Heart right ventricle (tissue), 16 donors: Measurements from ENCODE around the gene FBXO44. TPM values are rescaled to one million over a fixed set of nuclear protein-coding genes. Genes with fewer than 3 reads are reported as not detected.

Experiments
- ATAC-seq, 8 donors: fragments of 200-7000 bp; cut with Tn5 transposase; one replicate each; pipeline ENCODE4 v1.9.1; 2020; ENCODE audit warnings: mild to moderate bottlenecking in 8 of 8, moderate library complexity in 8 of 8, moderate number of reproducible peaks in 1 of 8
- DNase-seq, 2 donors: peaks; one replicate each; pipeline ENCODE4 v3.0.0-alpha.2; 2020
- H3K27ac ChIP-seq, 10 donors: fragments of 200-600 bp; sonication (generic) in 2 of 10; one replicate each; pipeline versions ENCODE4 v1.5.0 to v1.8.0; 2020 to 2022; ENCODE audit warnings: mild to moderate bottlenecking in 3 of 10
- H3K27me3 ChIP-seq, 7 donors: fragments of 200-600 bp; one replicate each; pipeline ENCODE4 v1.8.0; 2021 to 2022; ENCODE audit warnings: mild to moderate bottlenecking in 2 of 7
- H3K36me3 ChIP-seq, 9 donors: fragments of 200-600 bp; sonication (generic) in 1 of 9; one replicate each; pipeline versions ENCODE4 v1.5.0 to v1.8.0; 2020 to 2022; ENCODE audit warnings: mild to moderate bottlenecking in 2 of 9
- H3K4me1 ChIP-seq, 9 donors: fragments of 200-600 bp; sonication (generic) in 1 of 9; one replicate each; pipeline versions ENCODE4 v1.5.0 to v1.8.0; 2020 to 2022; ENCODE audit warnings: mild to moderate bottlenecking in 4 of 9
- H3K4me3 ChIP-seq, 10 donors: fragments of 200-600 bp; sonication (generic) in 2 of 10; one replicate each; pipeline versions ENCODE4 v1.5.0 to v1.8.0; 2020 to 2022; ENCODE audit warnings: mild to moderate bottlenecking in 7 of 10, moderate library complexity in 2 of 10
- H3K9me3 ChIP-seq, 11 donors: fragments of 200-600 bp in 10 of 11; sonication (generic) in 2 of 11; one replicate each; pipeline versions ENCODE4 v1.5.0 to v1.8.0; 2013 to 2022; ENCODE audit warnings: mild to moderate bottlenecking in 2 of 11, control low read depth in 1 of 11, moderate library complexity in 1 of 11
- CTCF ChIP-seq, 9 donors: fragments of 200-600 bp; sonication (generic) in 2 of 9; IDR thresholded peaks; one replicate each; pipeline versions ENCODE4 v1.5.0 to v1.8.0; 2021 to 2022; ENCODE audit warnings: antibody characterized with exemption in 9 of 9, mild to moderate bottlenecking in 5 of 9, moderate library complexity in 1 of 9
- WGBS, 2 donors: extraction: QIAGEN DNeasy Blood & Tissue Kit; methylation state at CpG; one replicate each; pipeline ENCODE4 v1.1.7; 2013; ENCODE audit warnings: inconsistent platforms in 1 of 2; 5-methylcytosine and 5-hydroxymethylcytosine counted together
- intact Hi-C, 10 donors: fragments of 100-400 bp; cut with DNase I; formaldehyde crosslinking; loops; one replicate each; pipeline versions ENCODE4 v1.11.1 to v1.14.2; 2022
- polyA plus RNA-seq, 2 donors: library from polyadenylated mRNA; stranded (reverse); fragments of 200-250 nt; gene quantifications; one replicate each; pipeline ENCODE4 v1.2.3, GENCODE V29; 2013
- total RNA-seq, 10 donors: library from RNA; stranded (reverse); fragmentation: NEBNext Ultra II Directional in 3 of 10; extraction: Animal tissue kit (Norgen Biotek cat#: 25700) in 3 of 10; gene quantifications; one replicate each; pipeline versions ENCODE4 v1.2.1 to v1.2.4, GENCODE V29; 2021 to 2023
- donor health status: Arrhythmogenic right ventricular cardiomyopathy.
- donor health status: ischemic (EF 13 %, LVEDD 7.1; RV severe dilation, severe dysfunction).
- donor health status: healthy with polysubstance abuse.
- donor health status: DM: no; HTN: yes; CAD: no.
- donor health status: DM: no; HTN: no; CAD: no.
- donor health status: ischemic (EF 25% LVEDD 6.9; RV normal size, moderate dysfunction).
- donor health status: ischemic (EF 25% LVEDD 5.7; RV mildly dilated, moderate dysfunction).
- donor health status: healthy.
- donor health status: DM: yes; HTN: yes; CAD: no.
- donor health status: Ischemic cardiomyopathy.
- donor health status: ischemic (EF 35%, LVEDD 5.7; RV mildly dilated, moderate dysfunction).
- donor health status: nonischemic (EF 11% LVEDD 7.7; RV severe dilation, severe dysfunction).
- donor health status: DM: yes; HTN: yes; CAD: no.
- donor health status: PGD.
- donor health status: ischemic (EF 29% LVEDD 5.4; RV normal size, mild dysfunction).
- donor health status: nonischemic (EF 23%, LVEDD 6.1; RV moderate dilation, normal function).

The FBXO44 gene
- total and polyA plus RNA-seq, 12 donors: 10.1 to 28.2 (median 15.8) TPM

DNA sequence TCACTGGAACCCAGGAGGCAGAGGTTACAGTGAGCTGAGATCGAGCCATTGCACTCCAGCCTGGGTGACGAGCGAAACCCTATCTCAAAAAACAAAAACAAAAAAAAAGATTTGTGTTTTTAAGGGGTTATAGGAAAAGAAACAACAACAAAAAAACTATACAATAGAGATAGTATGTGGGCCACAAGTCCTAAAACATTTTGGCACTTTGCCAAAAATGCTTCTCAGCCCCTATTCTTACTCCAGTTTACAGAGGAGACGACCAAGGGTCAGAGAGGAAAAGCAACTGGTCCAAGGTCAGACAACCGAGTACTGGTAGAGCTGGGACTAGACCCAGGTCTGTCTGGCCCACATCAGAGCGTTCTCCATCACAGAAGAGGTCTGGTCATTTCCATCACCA lies 3.0 kb downstream of the FBXO44 start:
- Histone ChIP-seq H3K4me1 (peaks cover 4 to 19% (median 15%) of the 10 kb centered on the region in 9 donors), H3K27me3 (peaks cover 0 to 21% (median 0%) of the 10 kb centered on the region in 7 donors), H3K36me3 (peaks cover 0 to 44% (median 3%) of the 10 kb centered on the region in 9 donors), H3K27ac (no peak overlapping the region), H3K9me3 (no peaks in the 10 kb centered on the region), H3K4me3 (no peak overlapping the region)
- intact Hi-C loops: no loop called here
- TF ChIP-seq CTCF (IDR thresholded peaks at IDR 0.05): no peak
- DNase-seq (no peak), ATAC-seq (no peak)
- 75 to 76% methylated on average over 6 of the region's 6 CpGs for whole genome bisulfite sequencing, 2 donors

GRCh38 chr1:11658542-11658941 lies 3.9 kb downstream of the FBXO44 start:
- Histone ChIP-seq H3K27ac (no peak overlapping the region), H3K27me3 (peaks cover 0 to 20% (median 0%) of the 10 kb centered on the region in 7 donors), H3K4me1 (peaks cover 4 to 24% (median 15%) of the 10 kb centered on the region in 9 donors), H3K4me3 (no peak overlapping the region), H3K9me3 (no peaks in the 10 kb centered on the region), H3K36me3 (peaks cover 0 to 44% (median 3%) of the 10 kb centered on the region in 9 donors)
- intact Hi-C loops: no loop called here
- no peak for TF ChIP-seq CTCF (IDR thresholded peaks at IDR 0.05)
- DNase-seq (no peak), ATAC-seq (no peak)
- 85 to 87% methylated on average over 23 of the region's 23 CpGs for WGBS, 2 donors

DNA sequence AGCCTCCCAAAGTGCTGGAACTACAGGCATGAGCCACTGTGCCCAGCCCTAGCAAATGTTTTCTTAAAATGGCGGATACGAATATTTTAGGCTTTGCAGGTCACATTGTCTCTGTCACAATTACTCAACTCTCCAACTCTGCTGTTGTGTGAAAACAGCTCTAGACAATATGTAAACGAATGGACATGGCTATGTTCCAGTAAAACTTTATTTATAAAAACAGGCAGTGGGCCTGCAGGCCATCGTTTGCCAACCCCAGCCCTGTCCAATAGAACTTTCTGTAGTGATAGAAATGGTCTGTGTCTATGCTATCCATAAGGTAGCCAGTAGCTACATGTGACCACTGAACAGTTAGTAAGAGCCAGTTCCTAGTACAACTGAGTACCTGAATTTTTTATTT lies 5.1 kb downstream of the FBXO44 start:
- Histone ChIP-seq H3K4me1 (peaks cover 4 to 23% (median 16%) of the 10 kb centered on the region in 9 donors), H3K27me3 (peaks cover 0 to 10% (median 0%) of the 10 kb centered on the region in 7 donors), H3K4me3 (no peak overlapping the region), H3K9me3 (no peaks in the 10 kb centered on the region), H3K36me3 (peaks cover 0 to 44% (median 3%) of the 10 kb centered on the region in 9 donors), H3K27ac (no peak overlapping the region)
- ATAC-seq: no peak
- intact Hi-C loops: loop anchor here in 3 of 10 donors (5.0 kb wide), 1 partner anchor 58 kb away; no protein-coding TSS in a partner anchor
- no peak for DNase-seq
- WGBS, 2 donors: 80 to 86% methylated on average over 4 of the region's 4 CpGs
- TF ChIP-seq CTCF (IDR thresholded peaks at IDR 0.05): no peak

GRCh38 chr1:11661103-11661502 lies 6.4 kb downstream of the FBXO44 start:
- Histone ChIP-seq H3K4me1 (peaks cover 0 to 19% (median 6%) of the 10 kb centered on the region in 9 donors), H3K4me3 (no peak overlapping the region), H3K27ac (no peak overlapping the region), H3K27me3 (peaks cover 0 to 6% (median 0%) of the 10 kb centered on the region in 7 donors), H3K36me3 (peaks cover 0 to 44% (median 3%) of the 10 kb centered on the region in 9 donors), H3K9me3 (no peaks in the 10 kb centered on the region)
- intact Hi-C loops: loop anchor here in 3 of 10 donors (5.0 kb wide), 1 partner anchor 56 kb away; no protein-coding TSS in a partner anchor
- WGBS, 2 donors: 93% methylated on average over 17 of the region's 17 CpGs
- ATAC-seq (no peak), DNase-seq (no peak)
- no peak for TF ChIP-seq CTCF (IDR thresholded peaks at IDR 0.05)
